Daoy (cell line): ENCODE results near the gene A4GALT. TPM values are rescaled to one million over a fixed set of nuclear protein-coding genes. Genes with fewer than 3 reads are reported as not detected.
"Not testable (repeated sequence)": the region's sequence is repeated elsewhere in the genome, so short reads cannot be mapped to it uniquely, and the experiment has no call there.

ENCODE experiments used
- DNase-seq: peaks from one replicate; pipeline ENCODE4 v3.0.0-alpha.2; 2015; ENCODE audit warnings: low read depth
- total RNA-seq: library from RNA; depleted of rRNA; stranded (reverse); fragments of >200 nt; shearing (Covaris generic); gene quantifications from 2 replicates; pipeline ENCODE4 v1.2.3, GENCODE V29; 2014

A4GALT gene
- total RNA-seq, 1 experiment from 2014 or later: 3.5 TPM

DNA sequence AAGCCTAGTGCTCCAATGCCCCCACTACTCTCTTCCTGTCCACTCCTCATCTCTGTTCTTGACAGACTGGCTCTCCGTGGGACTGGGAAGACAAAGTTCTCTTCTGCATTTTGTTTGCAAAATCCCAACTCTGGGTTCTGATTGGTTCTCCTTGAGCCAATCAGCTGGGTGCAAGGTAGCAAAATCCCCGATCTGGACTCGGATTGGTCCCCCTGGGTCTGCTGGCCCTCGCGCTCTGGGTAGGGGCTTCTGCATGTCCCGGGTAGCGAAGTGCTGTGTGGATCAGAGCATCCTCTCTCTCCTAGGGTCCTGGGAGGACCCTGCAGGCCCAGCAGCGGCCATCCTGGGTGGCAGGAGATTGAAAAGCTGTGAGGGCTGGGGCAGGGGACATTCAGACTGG is 22.3 kb upstream of the A4GALT start:
- no peak for DNase-seq

DNA sequence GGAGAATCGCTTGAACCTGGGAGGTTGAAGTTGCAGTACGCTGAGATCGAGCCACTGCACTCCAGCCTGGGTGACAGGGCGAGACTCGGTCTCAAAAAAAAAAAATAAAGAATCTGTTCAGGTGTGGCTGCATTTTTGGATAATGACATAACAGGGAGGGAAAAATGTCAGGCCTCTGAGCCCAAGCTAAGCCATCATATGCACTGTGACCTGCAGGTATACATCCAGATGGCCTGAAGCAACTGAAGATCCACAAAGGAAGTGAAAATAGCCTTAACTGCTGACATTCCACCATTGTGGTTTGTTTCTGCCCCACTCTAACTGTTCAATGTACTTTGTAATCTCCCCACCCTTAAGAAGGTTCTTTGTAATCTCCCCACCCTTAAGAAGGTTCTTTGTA is 19.6 kb upstream of the A4GALT start:
- not testable (repeated sequence) for DNase-seq

DNA sequence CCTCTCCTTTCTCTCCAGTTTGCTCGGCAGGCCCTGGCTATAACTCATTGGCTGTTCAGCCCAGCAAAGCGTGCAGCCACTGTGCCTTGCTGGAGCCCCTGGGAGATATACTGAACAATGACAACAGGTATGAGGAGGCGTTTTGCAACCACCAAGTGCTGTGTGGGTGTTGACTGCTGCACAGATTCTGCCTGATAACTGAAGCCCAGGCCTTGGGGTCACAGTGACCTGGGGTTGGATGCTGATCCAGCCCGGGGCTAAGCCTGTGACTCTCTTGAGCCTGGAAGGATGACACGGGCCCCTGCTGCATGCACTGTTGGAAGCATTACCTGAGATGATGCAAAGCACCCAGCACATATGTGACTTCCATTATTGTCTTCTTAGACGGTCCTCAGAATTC is 13.7 kb upstream of the A4GALT start:
- DNase-seq: no peak

- DNase-seq: not testable (repeated sequence)
These were observed 12.7 kb upstream of the A4GALT start for GRCh38 chr22:42733394-42733793.

DNA sequence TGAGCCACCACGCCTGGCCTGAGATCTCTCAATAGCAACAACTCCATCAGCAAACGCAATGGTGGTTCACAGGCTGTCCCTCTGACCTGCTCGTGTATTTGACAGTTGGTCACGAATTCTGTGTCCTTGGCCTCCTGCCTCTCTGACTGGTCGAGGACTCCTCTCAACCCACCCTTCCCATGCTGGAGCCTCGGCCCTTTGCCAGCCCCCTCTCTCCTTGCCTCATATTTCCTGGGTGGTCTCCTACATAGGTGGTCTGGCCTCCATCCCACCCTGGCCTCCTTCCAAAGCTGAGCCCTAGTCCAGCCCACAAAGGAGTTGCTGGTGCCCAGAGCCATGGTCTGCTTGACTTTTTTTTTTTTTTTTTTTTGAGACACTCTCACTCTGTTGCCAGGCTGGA is 11.4 kb upstream of the A4GALT start:
- no peak for DNase-seq

- DNase-seq: no peak
These were observed 6.1 kb upstream of the A4GALT start for GRCh38 chr22:42726811-42727210.

DNA sequence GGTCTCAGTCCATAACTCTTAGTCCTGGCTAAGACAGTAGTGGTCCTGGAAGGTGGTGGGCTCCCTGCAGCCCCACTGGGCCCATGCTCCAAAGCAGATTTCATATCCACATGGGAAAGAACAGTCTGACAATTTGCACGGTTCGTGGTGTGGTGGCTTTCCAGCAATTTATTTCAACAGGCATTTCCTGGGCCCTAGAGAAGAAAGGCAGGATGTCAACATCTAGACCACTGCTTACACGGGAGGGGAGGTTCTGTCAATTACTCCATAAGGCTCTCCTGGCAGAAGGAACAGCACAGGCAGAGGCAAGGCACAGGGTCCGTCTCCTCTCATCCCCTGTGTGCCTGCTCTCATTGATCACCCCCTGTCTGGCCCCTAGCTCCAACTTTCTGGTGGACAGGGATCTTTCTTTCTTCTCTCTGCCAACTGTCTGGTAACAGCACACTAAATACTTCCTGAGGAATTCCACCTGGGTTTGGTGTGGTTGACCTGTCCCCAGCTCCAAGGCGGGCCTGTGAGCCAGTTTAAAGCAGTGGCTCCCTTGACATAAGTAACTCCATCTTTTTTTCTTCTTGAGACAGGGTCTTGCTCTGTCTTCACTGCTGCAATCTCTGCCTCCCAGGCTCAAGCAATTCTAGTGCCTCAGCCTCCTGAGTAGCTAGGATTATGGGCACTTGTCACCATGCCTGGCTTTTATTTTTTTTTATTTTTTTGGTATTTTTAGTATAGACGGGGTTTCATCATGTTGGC is 5.1 kb upstream of the A4GALT start:
- DNase-seq: no peak

GRCh38 chr22:42724062-42724461 is 3.4 kb upstream of the A4GALT start:
- DNase-seq: no peak

- no peak for DNase-seq
These were observed 370 bp upstream of the A4GALT start for GRCh38 chr22:42721045-42721434.

DNA sequence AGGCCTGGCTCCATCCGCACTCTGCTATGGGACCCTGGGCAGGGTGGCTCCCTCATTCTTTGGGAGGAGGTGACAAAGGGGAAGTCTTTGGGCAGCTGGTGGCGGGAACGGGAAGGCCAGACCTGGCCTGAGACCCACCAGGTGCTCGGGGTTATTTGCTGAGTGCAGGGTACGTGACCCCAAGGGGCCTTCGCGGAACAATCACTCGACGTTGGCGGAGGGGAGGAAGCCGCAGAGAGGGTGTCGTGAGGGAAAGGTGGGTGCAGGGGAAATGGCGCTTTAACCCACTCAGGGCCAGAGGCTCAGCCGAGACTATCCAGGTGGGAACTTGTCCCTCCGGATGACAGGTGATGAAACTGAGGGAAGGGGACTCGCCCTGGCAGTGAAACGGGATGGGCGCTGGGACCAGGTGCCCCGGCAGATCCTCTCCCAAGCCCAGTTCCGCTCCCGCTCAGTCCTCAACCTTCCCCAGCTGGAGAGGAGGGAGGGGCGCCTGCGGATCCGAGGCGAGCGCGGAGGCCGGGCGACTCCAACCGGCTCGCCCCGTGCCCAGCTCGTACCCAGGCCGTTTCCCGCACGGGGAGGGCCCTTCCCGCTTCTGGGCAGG is 911 bp downstream of the A4GALT start:
- DNase-seq: peak; percentile 39

- DNase-seq: no peak
These were observed 1.5 kb downstream of the A4GALT start for GRCh38 chr22:42719133-42719532.

- no peak for DNase-seq
These were observed 3.3 kb downstream of the A4GALT start for GRCh38 chr22:42717197-42717928.

DNA sequence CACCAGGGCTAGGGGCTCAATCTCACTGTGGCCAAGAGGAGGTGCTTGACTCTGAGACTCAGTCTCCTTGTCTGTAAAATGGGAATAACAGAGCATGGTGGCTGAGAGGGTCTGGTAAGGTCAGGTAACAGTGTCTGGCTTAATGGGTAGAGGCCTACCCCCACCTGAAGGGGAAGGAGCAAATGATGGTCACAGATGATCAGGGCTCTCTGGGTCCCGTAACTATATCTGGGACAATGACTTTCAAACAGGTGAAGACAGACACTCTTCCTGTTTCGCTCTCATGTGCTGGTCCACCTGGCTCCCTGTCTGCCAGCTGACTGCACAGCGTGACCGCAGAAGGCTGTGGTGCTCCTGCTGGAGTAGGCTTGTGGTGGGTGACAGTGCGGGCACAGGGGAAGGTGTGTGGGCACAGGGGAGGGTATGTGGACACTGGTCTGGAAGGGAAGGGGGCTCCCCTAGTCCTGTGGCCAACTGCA is 4.0 kb downstream of the A4GALT start:
- no peak for DNase-seq

DNA sequence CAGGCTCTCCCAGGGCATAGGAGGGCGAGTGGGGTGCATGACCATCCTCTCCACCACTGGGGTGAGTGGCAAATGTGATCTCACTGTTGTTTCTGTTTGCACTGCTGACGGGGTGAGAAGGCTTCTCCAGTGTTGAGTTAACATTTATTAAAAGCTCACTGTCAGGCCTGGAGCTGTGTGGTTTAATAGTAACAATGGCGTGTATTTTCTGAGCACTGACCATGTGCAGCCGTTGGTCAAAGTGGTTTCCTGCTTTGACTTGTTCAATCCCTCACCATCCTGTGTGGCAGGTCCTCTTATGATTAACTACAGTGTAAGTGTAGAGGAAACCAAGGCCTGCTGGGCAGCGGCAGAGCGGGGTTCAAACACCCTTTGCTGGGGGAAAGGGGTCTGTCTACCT is 4.4 kb downstream of the A4GALT start:
- no peak for DNase-seq

DNA sequence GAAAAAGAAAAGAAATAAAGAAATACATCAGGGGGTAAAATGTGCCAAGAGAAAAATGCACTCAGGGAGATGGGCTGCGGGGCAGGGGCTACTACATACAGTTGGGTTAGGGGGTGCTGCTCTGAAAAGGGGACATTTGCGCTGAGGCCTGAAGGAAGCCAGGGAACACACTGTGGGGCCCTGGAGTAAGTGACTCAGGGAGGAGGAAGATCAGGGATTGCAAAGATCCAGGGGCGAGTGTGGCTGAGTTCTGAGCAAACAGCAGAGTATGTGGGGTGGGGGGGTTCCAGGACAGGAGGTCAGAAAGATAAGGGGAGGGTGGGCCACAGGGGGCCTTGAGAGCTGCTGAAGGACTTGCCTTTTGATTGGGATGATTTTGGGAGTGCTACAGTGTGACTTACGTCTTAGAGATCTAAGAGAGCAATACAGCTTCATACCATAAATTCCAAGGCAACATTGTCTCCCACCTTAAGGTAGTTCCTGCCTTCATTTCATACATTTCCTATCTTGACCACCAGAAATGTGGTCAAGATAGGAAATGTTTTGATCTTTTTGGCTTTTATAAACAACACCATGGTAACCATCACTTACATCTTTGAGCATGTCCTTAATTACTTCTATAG is 5.8 kb downstream of the A4GALT start:
- no peak for DNase-seq

DNA sequence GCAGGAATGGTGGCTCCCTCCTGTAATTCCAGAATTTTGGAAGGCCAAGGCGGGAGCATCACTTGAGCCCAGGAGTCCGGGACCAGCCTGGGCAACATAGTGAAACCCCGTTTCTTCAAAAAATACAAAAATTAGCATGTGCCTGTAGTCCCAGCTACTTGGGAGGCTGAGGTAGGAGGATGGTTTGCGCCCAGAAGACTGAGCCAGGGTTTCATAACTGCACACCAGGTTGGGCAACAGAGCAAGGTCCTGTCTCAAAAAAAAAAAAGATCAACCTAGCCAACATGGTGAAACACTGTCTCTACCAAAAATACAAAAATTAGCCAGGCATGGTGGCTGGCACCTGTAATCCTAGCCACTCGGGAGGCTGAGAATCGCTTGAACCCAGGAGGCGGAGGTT is 6.4 kb downstream of the A4GALT start:
- no peak for DNase-seq

DNA sequence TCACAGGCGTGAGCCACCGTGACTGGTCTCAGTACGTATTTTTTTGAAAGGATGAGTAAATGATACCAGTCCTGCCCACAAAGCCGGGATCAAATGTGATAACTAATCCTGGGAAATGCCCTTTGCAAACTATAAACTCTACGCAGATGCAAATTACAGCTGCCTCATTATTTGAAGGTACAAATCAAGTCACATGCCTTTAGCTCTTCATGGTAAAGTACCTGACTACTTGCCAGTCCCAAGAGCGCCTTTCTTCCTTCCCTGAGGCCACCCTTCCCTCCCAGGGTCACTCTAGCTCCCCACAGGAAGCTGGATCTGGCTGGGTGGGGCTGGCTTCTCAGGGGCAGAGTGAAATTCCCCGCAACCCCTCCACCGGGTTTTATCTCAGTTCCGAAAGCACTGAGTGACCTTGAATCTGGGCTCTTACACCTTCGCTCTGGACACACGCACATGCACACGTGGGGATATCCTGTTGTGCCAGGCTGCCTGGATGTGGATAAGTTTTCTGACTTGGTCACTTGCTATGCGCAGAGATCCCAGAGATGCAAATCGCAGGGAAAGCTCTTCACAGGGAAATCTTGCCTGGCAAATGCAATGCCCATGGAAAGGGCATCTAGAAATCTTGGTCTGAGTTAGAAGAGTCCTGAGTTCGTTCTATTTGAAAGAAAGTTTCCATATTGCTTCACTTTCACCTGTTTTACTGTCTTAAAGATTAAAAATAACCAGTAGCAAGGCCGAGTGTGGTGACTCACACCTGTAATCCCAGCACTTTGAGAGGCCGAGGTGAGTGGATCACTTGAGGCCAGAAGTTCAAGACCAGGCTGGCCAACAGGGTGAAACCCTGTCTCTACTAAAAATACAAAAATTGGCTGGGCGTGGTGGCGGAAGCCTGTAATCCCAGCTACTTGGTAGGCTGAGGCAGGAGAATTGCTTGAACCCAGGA is 8.5 kb downstream of the A4GALT start:
- no peak for DNase-seq

DNA sequence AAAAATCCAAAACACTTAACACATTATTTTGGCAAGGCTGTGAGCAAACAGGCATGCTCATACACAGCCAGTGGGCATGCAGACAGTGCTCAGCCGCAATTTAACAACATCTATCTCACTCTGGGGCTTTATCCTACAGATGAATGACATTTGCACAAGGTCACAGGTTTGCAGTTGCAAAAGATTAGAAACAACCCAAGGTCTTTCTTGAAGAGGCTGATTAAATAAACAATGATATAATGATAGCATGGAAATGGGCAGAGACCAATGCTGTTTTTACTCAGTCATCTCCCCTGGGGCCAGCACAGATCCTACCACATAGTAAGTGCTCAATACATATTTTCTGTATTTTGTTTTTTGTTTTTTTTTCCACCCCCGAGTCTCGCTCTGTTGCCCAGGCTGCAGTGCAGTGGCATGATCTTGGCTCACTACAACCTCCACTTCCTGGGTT is 9.4 kb downstream of the A4GALT start:
- no peak for DNase-seq

DNA sequence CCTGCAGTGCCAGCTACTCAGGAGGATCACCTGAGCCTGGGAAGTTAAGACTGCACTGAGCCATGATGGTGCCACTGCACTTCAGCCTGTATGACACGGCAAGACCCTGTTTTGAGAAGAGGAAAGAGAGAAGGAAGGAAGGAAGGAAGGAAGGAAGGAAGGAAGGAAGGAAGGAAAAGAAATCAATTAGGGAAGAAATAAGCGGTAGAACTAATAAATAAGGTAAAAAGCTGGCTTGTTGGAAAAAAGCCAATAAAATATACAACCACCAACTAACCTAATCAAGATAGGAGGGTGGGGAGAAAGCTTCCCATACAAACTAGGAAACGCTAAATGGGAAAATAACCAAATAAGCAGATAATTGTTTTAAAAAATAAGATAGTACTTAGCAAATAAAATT is 12.3 kb downstream of the A4GALT start:
- DNase-seq: no peak

DNA sequence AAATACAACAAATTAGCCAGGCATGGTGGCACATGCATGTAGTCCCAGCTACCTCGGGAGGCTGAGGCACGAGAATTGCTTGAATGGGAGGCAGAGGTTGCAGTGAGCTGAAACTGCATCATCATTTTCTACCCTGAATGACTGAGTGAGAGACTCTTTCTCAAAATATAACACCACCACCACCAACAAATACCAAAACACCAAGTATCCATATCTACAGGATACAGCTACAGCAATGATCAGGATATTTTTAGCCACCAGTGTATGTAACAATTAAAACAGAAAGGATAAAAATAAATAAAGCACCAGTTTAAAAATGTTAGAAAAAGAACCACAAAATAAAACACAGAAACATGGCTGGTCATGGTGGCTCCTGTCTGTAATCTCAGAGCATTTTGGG is 13.2 kb downstream of the A4GALT start:
- no peak for DNase-seq

DNA sequence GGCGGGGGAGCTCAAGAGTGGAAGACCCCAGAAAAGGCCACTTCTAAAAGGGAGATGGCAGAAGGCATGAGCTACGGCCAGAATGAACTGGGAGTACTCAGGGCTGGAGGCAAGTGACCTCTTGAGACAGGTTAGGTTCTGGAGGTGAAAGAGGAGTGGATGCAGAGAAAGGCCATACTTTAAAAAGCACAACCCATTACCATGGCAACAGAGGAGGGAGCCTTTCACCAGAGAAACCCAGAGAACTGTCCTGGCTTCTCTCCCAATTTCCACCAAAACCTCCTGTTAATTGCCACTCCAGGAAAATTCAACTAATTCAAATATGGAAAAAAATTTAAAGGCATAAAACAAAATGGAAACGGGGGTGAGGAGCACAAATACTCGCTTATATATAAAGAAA is 15.8 kb downstream of the A4GALT start:
- DNase-seq: no peak
